Osteoblast (primary cell): ENCODE data around the gene BCCIP. TPM values are rescaled to one million over a fixed set of nuclear protein-coding genes. Genes with fewer than 3 reads are reported as not detected.

ENCODE experiments used
- DNase-seq: peaks from one replicate; pipeline ENCODE4 v3.0.0; 2011; ENCODE audit warnings: low spot score, mixed read lengths; ENCODE audit not compliant: insufficient read length; ENCODE audit errors: missing footprints
- H2AFZ ChIP-seq: 2 replicates; pipeline ENCODE4 v1.6.0; 2011; ENCODE audit warnings: mild to moderate bottlenecking, low read length
- H3K27ac ChIP-seq: 2 replicates; pipeline ENCODE4 v1.5.1; 2011; ENCODE audit warnings: mild to moderate bottlenecking, low read depth, low read length, moderate library complexity
- H3K27me3 ChIP-seq: 2 replicates; pipeline ENCODE4 v1.6.0; 2012; ENCODE audit warnings: mild to moderate bottlenecking, control low read depth, inconsistent platforms, low read length, moderate library complexity; ENCODE audit not compliant: insufficient read depth
- H3K36me3 ChIP-seq: 2 replicates; pipeline ENCODE4 v1.5.1; 2011; ENCODE audit warnings: mild to moderate bottlenecking, low read length, control low read depth, moderate library complexity; ENCODE audit not compliant: insufficient read depth
- H3K4me1 ChIP-seq: 2 replicates; pipeline ENCODE4 v1.5.1; 2011; ENCODE audit warnings: mild to moderate bottlenecking, low read length, control low read depth, moderate library complexity; ENCODE audit not compliant: insufficient read depth
- H3K4me2 ChIP-seq: 2 replicates; pipeline ENCODE4 v1.6.0; 2011; ENCODE audit warnings: mild to moderate bottlenecking, low read length; ENCODE audit not compliant: insufficient read depth
- H3K4me3 ChIP-seq: fragments of 200-600 bp; sonication (generic); 3 replicates; pipeline ENCODE4 v1.5.1; 2012; ENCODE audit warnings: mild to moderate bottlenecking, low read length, inconsistent platforms; ENCODE audit not compliant: insufficient read depth
- H3K79me2 ChIP-seq: 2 replicates; pipeline ENCODE4 v1.6.0; 2012; ENCODE audit warnings: mild to moderate bottlenecking, low read length, control low read depth, inconsistent platforms; ENCODE audit not compliant: insufficient read depth
- H3K9me3 ChIP-seq: 2 replicates; pipeline ENCODE4 v1.5.1; 2011; ENCODE audit warnings: low read depth, low read length, control low read depth
- H4K20me1 ChIP-seq: 2 replicates; pipeline ENCODE4 v1.6.0; 2012; ENCODE audit warnings: mild to moderate bottlenecking, low read length, control low read depth; ENCODE audit not compliant: insufficient read depth
- CTCF ChIP-seq: IDR thresholded peaks from 2 replicates; pipeline ENCODE4 v1.5.1; 2011; ENCODE audit warnings: mild to moderate bottlenecking, low read depth, low read length, moderate library complexity; ENCODE audit errors: extremely low read depth
- total RNA-seq: library from RNA; depleted of rRNA; stranded (reverse); fragments of >200 nt; gene quantifications from 2 replicates; pipeline ENCODE4 v1.2.3, GENCODE V29; 2012

Gene BCCIP
- total RNA-seq, 1 donor, result 26.8 TPM

- H3K79me2 ChIP-seq, result no peaks in the 10 kb centered on the region
- no peak overlapping the region for H3K27ac ChIP-seq
- H3K4me2 ChIP-seq, result no peak overlapping the region
- no peaks in the 10 kb centered on the region for H3K9me3 ChIP-seq
- no peak overlapping the region for H3K4me3 ChIP-seq
- no peak overlapping the region for H2AFZ ChIP-seq
- no peak for DNase-seq
- H3K27me3 ChIP-seq, result peaks cover 7% of the 10 kb centered on the region
- H3K4me1 ChIP-seq, result no peaks in the 10 kb centered on the region
- no peaks in the 10 kb centered on the region for H3K36me3 ChIP-seq
- no peaks in the 10 kb centered on the region for H4K20me1 ChIP-seq
- no peak for TF ChIP-seq CTCF
Measured at GRCh38 chr10:125781374-125781773, 42.0 kb upstream of the BCCIP start.

- DNase-seq, result no peak
- Histone ChIP-seq H3K4me2 (no peak overlapping the region), H3K27ac (no peak overlapping the region), H2AFZ (no peak overlapping the region), H3K4me1 (no peaks in the 10 kb centered on the region), H3K4me3 (no peak overlapping the region), H3K36me3 (no peaks in the 10 kb centered on the region), H3K9me3 (no peaks in the 10 kb centered on the region), H4K20me1 (no peaks in the 10 kb centered on the region), H3K27me3 (peaks cover 7% of the 10 kb centered on the region), H3K79me2 (no peaks in the 10 kb centered on the region)
- no peak for TF ChIP-seq CTCF
Measured at GRCh38 chr10:125782054-125782453, 41.3 kb upstream of the BCCIP start.

GRCh38 chr10:125782616-125783015 is 40.7 kb upstream of the BCCIP start:
- Histone ChIP-seq H3K36me3 (no peaks in the 10 kb centered on the region), H3K27me3 (peaks cover 1% of the 10 kb centered on the region), H3K4me1 (no peaks in the 10 kb centered on the region), H3K9me3 (no peaks in the 10 kb centered on the region), H4K20me1 (no peaks in the 10 kb centered on the region), H3K79me2 (no peaks in the 10 kb centered on the region), H3K4me2 (no peak overlapping the region), H2AFZ (no peak overlapping the region), H3K27ac (no peak overlapping the region), H3K4me3 (no peak overlapping the region)
- no peak for DNase-seq
- no peak for TF ChIP-seq CTCF

GRCh38 chr10:125783408-125783807 is 39.9 kb upstream of the BCCIP start:
- Histone ChIP-seq H3K79me2 (no peaks in the 10 kb centered on the region), H4K20me1 (no peaks in the 10 kb centered on the region), H3K36me3 (peaks cover 3% of the 10 kb centered on the region), H3K4me3 (no peak overlapping the region), H2AFZ (no peak overlapping the region), H3K4me1 (no peaks in the 10 kb centered on the region), H3K27me3 (no peaks in the 10 kb centered on the region), H3K9me3 (no peaks in the 10 kb centered on the region), H3K4me2 (no peak overlapping the region), H3K27ac (no peak overlapping the region)
- TF ChIP-seq CTCF, result no peak
- DNase-seq, result no peak
